ENCODE measurements around the gene NT5E. TPM values are rescaled to one million over a fixed set of nuclear protein-coding genes. Genes with fewer than 3 reads are reported as not detected.

NT5E gene
- total RNA-seq, 1 donor from 2014 or later = not detected

DNA sequence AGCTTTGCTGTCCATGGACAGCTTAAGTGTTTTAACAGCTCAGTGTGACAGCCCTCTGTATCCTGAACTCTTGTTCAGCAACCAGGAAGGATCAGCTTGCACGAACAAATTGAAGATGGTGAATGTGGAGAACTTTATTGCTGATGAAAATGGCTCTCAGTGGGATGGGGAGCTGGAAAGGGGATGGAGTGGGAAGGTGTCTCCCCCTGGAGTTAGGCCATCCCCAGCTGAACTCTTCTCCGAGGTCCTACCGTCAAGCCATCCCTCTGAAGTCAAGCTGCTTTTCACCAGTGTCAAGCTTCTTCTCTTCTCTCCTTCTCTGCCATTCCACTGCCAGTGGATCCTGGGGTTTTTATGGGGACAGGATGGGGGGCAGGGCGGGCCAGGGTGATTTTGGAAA, 26.6 kb downstream of the NT5E start:
- Histone ChIP-seq H3K4me1 (no peaks in the 10 kb centered on the region), H4K20me1 (ENCODE audit: low read depth) (no peaks in the 10 kb centered on the region), H3K4me2 (no peak overlapping the region), H3K9ac (no peak overlapping the region), H3F3A (ENCODE audit: low read depth) (no peaks in the 10 kb centered on the region), H3K27me3 (no peaks in the 10 kb centered on the region), H3K27ac (no peak overlapping the region), H3K36me3 (no peaks in the 10 kb centered on the region), H3K9me3 (ENCODE audit: low read depth) (no peaks in the 10 kb centered on the region), H3K4me3 (no peak overlapping the region), H2AFZ (replicated peaks) (no peak overlapping the region), H3K79me2 (ENCODE audit: low read depth) (no peaks in the 10 kb centered on the region)
- Mint-ChIP-seq H3K27ac (no peak overlapping the region), H3K27me3 (ENCODE audit: insufficient read depth, low read depth) (peaks cover 5% of the 10 kb centered on the region), H3K4me3 (no peak overlapping the region), H3K9me3 (peaks cover 8% of the 10 kb centered on the region), H3K4me1 (no peaks in the 10 kb centered on the region), H3K36me3 (peaks cover 2% of the 10 kb centered on the region)
- DNase-seq (ENCODE audit: low spot score) = no peak
- TF ChIP-seq, protein P1, sequence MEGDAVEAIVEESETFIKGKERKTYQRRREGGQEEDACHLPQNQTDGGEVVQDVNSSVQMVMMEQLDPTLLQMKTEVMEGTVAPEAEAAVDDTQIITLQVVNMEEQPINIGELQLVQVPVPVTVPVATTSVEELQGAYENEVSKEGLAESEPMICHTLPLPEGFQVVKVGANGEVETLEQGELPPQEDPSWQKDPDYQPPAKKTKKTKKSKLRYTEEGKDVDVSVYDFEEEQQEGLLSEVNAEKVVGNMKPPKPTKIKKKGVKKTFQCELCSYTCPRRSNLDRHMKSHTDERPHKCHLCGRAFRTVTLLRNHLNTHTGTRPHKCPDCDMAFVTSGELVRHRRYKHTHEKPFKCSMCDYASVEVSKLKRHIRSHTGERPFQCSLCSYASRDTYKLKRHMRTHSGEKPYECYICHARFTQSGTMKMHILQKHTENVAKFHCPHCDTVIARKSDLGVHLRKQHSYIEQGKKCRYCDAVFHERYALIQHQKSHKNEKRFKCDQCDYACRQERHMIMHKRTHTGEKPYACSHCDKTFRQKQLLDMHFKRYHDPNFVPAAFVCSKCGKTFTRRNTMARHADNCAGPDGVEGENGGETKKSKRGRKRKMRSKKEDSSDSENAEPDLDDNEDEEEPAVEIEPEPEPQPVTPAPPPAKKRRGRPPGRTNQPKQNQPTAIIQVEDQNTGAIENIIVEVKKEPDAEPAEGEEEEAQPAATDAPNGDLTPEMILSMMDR (IDR thresholded peaks at IDR 0.05) = no peak
- TF ChIP-seq EZH2 (IDR thresholded peaks at IDR 0.05) = no peak
- no peak for TF ChIP-seq EZH2phosphoT487 (IDR thresholded peaks at IDR 0.05)

DNA sequence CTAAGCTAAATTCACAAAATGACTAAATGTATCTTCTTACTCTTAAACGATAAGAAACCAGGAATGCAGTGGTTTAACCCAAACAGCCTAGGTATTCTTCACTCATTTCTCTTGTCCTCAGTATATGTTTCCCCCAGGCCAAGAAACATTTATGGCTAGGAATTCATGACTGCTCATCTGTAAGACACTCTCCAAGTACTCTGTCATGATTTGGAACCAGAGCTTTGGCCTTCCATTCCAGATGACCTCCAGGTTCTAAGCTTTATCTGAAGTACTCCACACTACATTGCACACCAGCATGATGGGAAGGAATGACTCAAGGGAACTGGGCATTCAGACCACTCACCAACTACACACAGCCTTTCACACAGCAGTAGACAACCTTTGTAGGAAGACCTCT, 29.3 kb downstream of the NT5E start:
- Histone ChIP-seq H3K9me3 (ENCODE audit: low read depth) (no peaks in the 10 kb centered on the region), H3K79me2 (ENCODE audit: low read depth) (no peaks in the 10 kb centered on the region)

DNA sequence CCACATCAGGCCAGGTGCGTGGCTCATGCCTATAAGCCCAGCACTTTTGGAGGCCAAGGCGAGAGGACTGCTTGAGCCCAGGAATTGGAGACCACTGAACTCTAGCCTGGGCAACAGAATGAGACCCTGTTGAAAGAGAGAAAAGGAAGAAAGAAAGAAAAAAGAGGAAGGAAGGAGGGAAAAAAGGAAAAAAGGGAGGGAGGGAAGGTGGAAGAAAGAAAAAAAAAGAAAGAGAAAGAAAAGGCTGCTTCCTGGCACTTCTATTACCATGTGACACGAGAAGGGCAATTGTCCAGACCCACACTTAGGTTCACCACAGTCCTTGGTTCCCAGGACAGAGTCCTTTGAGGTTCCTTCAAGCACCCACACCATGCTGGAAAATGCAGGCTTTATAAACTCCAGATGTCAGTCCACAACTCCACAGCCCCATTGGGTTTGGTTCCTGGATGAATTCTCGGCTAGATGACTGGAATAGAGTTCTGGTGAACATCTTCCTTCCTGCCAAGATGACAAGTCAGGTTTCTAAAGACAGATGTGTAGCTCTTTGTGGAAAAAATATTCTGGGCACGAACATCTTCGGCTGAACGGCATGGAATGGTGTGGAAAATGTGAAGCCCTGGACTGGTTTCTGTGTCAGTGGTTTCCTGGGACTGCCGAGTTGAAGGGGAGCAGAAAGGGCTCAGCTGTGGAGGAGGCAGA, 32.5 kb downstream of the NT5E start:
- peaks cover 3% of the 10 kb centered on the region for H3K4me1 Mint-ChIP-seq

More for the DNA sequence above, 29.3 kb downstream of the NT5E start:
- no peak overlapping the region for H3K9ac ChIP-seq
- Mint-ChIP-seq H3K4me1 (no peaks in the 10 kb centered on the region), H3K4me3 (no peak overlapping the region), H3K27me3 (ENCODE audit: insufficient read depth, low read depth) (peaks cover 5% of the 10 kb centered on the region), H3K9me3 (peaks cover 8% of the 10 kb centered on the region), H3K27ac (no peak overlapping the region), H3K36me3 (peaks cover 2% of the 10 kb centered on the region)
- no peak overlapping the region for H3K4me3 ChIP-seq
- no peak overlapping the region for H3K27ac ChIP-seq
- no peaks in the 10 kb centered on the region for H3K4me1 ChIP-seq
- H3K36me3 ChIP-seq = no peaks in the 10 kb centered on the region
- no peak overlapping the region for H3K4me2 ChIP-seq
- TF ChIP-seq, protein P1 (IDR thresholded peaks at IDR 0.05) = no peak
- TF ChIP-seq EZH2 (IDR thresholded peaks at IDR 0.05) (no peak), EZH2phosphoT487 (IDR thresholded peaks at IDR 0.05) (no peak)
- H3K27me3 ChIP-seq = no peaks in the 10 kb centered on the region
- no peak for DNase-seq (ENCODE audit: low spot score)
- no peaks in the 10 kb centered on the region for H3F3A ChIP-seq (ENCODE audit: low read depth)
- no peaks in the 10 kb centered on the region for H4K20me1 ChIP-seq (ENCODE audit: low read depth)
- H2AFZ ChIP-seq (replicated peaks) = no peak overlapping the region

More for the DNA sequence above, 32.5 kb downstream of the NT5E start:
- H3K36me3 Mint-ChIP-seq = no peaks in the 10 kb centered on the region
- peaks cover 7% of the 10 kb centered on the region for H3K27me3 Mint-ChIP-seq (ENCODE audit: insufficient read depth, low read depth)
- no peaks in the 10 kb centered on the region for H4K20me1 ChIP-seq (ENCODE audit: low read depth)
- no peak for DNase-seq (ENCODE audit: low spot score)
- H3K27me3 ChIP-seq = no peaks in the 10 kb centered on the region
- no peak overlapping the region for H3K4me3 ChIP-seq
- H3F3A ChIP-seq (ENCODE audit: low read depth) = no peaks in the 10 kb centered on the region
- no peaks in the 10 kb centered on the region for H3K36me3 ChIP-seq
- TF ChIP-seq EZH2 (IDR thresholded peaks at IDR 0.05) (no peak), EZH2phosphoT487 (IDR thresholded peaks at IDR 0.05) (no peak)
- TF ChIP-seq, protein P1 (IDR thresholded peaks at IDR 0.05) = no peak
- no peaks in the 10 kb centered on the region for H3K9me3 ChIP-seq (ENCODE audit: low read depth)
- H3K4me3 Mint-ChIP-seq = no peak overlapping the region
- no peaks in the 10 kb centered on the region for H3K79me2 ChIP-seq (ENCODE audit: low read depth)
- H2AFZ ChIP-seq (replicated peaks) = no peak overlapping the region
- no peaks in the 10 kb centered on the region for H3K9me3 Mint-ChIP-seq
- no peak overlapping the region for H3K9ac ChIP-seq
- no peak overlapping the region for H3K27ac ChIP-seq
- H3K27ac Mint-ChIP-seq = no peak overlapping the region
- no peak overlapping the region for H3K4me2 ChIP-seq
- H3K4me1 ChIP-seq = no peaks in the 10 kb centered on the region
